ENCODE measurements around the gene VMP1.
"Not testable (repeated sequence)": the region's sequence is repeated elsewhere in the genome, so short reads cannot be mapped to it uniquely, and the experiment has no call there.

VMP1 gene

DNA sequence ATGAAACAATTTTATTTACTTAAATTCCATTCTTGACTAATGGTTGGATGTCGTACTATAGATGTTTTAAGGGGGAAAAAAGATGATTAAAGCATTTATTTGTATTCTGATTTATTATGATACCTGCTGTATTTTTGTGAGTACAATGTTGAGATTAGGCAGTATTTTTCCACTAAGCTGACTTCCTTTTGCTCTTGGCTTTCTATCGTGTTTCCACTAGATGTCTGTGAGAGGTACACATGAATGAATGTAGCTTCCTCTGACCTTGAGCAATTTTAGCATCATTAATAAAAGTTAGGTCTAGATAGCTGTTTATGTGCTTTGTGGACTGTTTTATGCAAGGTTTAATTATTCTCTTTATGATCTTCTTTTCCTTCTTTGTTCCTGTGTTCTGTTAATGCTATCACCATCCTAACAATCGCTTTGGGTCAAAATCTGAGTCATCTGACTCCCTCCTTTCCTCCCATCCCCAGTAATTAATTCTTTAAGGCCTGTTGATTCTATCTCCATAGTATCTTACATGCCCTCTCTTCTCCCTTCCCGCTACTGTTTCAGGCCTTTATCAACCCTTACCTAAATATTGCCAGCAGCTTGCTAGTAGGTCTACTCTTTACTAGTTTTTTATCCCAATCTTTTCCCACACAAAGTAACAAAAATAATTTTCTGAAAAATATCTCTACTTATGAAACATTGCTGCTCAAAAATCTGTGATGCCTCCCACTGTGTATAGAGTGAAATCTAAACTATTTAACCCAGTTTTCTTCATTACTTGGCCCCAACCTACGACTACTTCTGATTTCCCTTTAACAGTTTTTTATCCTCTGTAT lies 76.0 kb downstream of the VMP1 start:
- DNase-seq, result no peak

DNA sequence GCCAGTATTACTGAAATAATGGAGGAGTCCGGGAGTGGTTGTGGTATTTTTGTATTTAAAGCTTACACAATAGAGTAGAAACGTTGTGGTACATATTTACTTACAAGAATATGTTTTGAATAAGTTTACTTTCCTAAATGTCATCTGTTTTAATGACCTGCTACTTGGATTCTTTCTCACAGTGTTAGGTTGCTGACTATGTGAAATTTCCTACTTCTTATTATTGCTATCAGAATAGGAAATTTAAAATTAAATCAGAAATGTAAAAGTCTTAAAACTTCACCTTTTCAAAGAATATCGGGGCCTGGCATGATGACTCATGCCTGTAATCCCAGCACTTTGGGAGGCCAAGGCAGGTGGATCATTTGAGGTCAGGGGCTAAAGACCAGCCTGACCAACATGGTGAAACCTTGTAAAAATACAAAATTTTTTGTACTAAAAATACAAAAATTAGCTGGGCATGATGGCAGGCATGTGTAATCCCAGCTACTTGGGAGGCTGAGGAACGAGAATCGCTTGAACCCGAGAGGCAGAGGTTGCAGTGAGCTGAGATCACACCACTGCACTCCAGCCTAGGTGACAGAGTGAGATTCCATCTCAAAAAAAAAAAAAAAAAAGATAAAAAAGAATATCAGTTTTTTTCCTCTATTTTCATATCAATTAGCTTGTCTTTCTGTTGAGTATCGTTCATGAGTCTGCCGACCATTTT lies 77.8 kb downstream of the VMP1 start:
- DNase-seq, result no peak

DNA sequence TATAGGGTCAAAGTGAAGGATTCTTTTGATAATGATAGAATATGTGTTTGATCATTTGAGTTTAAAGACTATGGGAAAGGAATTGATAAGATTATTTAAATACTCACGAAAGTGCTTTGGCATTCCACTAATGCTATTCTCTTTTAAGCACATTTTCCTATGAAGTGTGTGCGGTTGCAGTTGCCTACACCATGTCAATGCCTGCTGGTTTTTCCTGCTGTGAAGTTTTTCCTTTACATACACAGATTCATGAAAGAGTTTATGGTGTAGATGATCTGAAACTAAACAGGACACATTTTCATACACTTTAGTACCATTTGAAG lies 78.7 kb downstream of the VMP1 start:
- DNase-seq, result no peak

DNA sequence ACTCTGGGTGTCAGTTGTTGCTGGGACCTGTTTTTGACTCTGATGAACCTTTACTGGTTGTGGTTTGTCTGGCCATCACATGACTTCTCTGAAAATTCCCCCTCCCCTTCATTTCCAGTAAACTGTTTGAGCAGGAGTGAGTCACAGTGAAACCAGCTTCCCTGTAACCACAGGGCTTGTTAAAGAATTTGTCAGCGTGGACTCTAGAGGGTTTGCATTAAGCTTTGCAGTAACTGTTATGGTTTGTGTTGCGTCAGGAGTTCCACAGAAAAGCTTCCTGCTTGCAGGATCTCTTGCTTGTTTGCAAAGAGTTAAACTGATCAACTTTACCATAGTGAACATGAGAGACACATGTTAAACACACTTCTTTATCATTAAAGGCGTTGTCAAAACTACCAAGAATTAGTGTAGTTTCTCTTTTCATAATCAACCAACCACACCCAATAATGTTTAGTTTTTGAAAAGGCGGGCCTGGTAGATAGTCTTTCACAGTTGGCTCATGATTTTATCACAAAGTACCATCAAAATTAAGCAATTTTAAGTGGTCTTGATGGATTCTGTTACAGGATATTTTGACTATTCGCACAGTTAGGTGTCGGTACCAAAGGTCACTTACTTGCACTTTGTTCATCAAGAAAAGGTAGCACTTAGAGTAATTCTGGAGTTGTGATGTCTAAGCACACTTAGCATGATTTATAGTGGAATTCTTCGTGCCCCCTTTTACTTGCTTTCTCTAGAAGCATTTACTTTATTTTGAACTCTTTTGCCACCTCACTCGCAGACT lies 79.3 kb downstream of the VMP1 start:
- no peak for DNase-seq

DNA sequence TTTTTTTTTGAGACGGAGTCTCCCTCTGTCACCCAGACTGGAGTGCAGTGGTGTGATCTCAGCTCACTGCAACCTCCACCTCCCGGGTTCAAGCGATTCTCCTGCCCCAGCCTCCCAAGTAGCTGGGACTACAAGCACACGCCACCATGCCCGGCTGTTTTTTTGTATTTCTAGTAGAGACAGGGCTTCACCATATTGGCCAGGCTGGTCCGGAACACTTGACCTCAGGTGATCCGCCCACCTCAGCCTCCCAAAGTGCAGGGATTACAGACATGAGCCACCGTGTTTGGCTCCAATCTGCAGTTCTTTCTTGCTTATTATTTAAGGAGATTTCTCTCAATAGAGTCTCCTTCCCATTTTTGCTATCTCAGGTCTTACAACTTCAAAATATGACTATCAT lies 82.4 kb downstream of the VMP1 start:
- DNase-seq, result not testable (repeated sequence)

DNA sequence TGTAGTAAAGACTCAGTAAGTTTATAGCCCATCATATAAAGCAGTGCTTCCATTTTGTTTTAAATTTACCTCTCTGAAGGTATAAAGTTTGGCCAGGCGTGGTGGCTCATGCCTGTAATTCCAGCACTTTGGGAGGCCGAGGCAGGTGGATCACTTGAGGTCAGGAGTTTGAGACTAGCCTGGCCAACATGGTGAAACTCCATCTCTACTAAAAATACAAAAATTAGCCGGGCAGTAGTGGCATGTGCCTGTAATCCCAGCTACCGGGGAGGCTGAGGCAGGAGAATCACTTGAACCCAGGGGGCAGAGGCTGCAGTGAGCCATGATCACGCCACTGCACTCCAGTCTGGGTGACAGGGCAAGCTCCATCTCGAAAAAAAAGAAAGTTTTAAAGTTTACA lies 83.0 kb downstream of the VMP1 start:
- not testable (repeated sequence) for DNase-seq

DNA sequence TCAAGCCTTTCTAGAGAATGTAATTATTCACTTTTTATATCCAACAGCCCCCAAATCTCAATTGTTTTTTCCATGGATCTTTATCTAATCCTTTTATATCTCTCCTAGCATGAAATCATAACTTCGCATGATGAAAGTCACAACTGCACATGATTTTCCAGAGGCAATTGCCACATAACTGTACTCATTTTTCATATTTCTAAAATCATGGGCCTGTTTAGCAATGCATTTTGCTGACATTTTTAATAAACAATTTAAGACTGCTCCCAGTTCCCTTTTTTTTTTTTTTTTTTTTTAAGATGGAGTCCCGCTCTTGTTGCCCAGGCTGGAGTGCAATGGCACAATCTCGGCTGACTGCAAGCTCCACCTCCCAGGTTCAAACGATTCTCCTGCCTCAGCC lies 83.5 kb downstream of the VMP1 start:
- DNase-seq, result no peak

DNA sequence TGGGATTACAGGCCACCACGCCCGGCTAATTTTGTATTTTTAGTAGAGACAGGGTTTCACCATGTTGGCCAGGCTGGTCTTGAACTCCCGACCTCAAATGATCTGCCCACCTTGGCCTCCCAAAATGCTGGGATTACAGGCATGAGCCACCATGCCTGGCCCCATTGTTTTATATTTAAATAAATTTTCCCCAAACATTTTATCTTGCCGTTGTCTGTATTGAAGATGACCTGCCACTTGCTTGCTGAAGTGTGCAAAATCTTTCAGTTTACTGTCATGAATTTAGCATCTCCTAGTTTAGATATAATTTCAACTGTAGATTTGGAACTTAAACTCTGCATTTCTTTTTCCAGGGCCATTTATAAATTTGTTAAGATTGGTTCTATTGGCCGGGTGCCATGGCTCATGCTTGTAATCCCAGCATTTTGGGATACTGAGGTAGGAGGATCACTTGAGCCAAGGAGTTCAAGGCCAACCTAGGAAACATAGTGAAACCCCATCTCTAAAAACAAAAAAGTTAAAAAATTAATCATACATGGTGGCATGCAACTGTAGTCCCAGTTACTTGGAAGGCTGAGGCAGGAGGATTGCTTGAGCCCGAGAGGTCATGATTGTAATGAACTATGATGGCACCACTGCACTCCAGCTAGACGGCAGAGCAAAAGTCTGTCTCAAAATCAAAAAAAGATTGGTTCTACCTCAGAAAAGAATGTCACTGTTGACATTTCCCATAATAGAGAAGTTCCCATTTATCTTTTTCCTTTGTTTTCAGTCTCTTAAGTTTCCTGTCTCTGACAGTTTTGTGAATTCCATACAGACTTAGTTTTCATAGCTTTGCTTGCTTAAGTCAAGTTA lies 84.4 kb downstream of the VMP1 start:
- DNase-seq, result no peak

DNA sequence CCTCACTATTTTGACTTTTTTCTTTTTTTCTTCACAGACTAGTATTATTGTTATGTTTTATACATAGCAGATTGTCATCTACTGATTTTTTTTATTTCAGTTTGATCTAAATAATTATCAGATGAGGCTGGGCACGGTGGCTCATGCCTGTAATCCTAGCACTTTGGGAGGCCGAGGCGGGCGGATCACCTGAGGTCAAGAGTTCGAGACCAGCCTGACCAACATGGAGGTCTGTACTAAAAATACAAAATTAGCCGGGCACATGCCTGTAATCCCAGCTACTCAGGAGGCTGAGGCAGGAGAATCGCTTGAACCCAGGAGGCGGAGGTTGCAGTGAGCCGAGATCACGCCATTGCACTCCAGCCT lies 85.0 kb downstream of the VMP1 start:
- DNase-seq, result not testable (repeated sequence)

DNA sequence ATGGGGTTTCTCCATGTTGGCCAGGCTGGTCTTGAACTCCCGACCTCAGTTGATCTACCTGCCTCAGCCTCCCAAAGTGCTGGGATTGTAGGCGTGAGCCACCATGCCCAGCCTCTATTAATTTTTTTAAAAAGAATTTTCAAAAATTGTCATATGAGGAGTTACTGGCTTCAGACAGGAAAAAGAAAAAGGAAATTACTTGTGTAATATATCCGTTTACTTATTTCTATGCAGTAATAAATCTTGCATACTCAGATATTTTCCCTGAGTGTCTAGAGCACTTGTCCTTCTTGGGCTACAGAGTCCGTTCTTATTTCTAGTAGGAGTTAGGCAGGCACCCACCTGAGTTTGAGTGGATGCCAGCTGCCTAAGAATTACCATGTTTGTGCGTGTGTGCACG lies 85.8 kb downstream of the VMP1 start:
- no peak for DNase-seq

DNA sequence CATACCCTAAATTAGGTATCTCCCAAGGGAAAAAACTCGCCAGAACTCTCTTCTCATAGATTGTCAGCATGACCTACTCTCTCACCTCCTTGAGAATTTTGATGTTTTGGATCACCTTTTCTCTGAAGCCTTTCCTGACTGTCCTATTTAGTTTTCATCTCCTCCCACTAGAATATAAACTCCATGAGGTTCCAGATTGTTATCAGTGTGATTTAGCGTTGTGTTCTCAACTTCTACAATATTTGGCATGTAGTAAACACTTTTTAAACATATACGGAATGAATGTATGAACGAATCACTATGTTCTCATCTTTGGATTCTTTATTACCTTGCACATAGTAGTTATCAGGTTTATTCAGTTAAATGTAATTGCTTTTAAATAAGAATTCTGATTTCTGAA lies 88.7 kb downstream of the VMP1 start:
- no peak for DNase-seq

DNA sequence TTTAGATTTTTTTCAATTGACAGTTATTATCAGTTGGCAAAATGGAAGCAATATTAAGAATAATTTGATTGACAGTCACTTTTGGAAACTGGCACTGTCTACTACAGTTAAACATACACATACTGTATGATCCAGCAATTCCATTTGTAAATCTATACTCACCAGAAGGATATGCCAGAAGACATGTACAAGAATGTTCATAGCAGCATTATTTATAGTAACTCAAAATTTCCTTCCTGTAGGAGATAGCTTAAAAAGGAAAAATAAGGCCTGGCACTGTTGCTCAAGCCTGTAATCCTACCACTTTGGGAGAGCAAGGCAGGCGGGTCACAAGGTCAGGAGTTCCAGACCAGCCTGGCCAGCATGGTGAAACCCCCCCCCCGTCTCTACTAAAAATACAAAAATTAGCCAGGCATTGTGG lies 89.3 kb downstream of the VMP1 start:
- DNase-seq, result no peak

DNA sequence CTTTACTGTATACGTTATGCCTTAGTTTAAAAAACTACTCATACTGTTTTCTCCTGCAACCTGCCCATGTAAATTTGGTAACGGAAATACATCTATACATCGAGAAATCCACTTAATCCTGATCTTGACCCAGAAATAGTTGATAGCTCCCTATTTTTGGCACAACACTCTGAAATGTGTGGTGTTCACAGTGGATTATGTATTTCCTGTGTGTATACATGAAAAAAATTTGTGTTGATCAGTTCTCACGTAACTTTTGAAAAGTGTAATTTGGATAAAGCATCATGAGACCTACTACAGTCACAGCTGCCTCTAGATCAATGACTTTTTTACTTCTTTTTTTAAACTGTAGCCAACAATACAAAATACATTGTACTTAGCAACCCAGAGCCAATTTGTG lies 90.7 kb downstream of the VMP1 start:
- no peak for DNase-seq

DNA sequence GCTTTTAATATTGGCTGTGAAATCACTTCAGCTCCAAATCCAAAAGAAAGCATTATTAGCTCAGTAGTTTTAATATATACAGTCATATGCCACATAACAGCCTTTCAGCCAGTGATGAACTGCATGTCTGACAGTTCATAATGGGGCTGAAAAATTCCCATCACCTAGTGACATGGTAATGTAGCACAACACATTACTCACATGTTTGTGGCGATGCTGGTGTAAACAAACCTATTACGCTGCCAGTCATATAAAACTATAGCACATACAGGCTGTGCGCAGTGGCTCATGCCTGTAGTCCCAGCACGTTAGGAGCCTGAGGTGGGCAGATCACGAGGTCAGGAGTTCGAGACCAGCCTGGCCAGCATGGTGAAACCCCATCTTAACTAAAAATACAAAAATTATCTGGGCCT lies 93.1 kb downstream of the VMP1 start:
- no peak for DNase-seq

DNA sequence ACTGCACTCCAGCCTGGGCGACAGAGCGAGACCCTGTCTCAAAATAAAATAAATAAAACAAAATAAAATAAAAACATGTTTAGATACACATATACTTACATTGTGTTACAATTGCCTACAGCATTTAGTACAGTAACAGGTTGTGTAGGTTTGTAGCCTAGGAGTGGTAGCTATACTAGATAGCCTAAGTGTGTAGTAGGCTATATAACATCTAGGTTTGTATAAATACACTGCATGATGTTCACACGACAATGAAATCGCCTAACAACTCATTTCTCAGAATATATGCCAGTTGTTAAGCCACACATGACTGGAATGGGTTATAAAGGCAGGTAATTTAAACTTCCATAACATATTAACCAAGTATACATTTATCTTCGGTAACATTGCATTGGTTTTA lies 94.7 kb downstream of the VMP1 start:
- DNase-seq, result no peak

DNA sequence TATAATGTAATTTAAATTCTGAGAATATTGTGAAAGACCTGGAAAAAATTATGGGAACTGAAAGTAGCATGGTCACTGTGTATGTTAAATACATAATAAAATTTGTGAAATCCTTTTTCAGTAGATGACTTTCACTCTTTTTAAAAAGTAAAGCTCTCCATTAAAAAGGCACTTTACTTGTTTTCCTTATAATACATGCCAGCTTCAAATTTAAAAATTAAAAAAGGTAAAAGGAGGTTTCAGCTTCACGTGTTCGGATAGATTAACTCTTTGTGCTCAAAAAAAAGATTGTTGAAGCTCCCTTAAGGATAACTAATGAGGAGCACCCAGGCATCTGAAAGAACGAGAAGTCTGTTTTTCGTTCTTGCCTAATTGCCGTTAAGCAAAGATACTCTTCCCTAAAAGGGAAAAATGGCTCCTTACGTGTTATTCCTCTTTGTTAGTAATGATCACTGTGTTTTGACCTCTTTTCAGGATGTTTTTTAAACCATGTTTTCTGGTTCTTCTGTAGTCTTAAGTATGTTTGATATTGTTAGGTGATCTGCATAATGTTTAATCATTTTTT lies 97.5 kb downstream of the VMP1 start:
- no peak for DNase-seq

DNA sequence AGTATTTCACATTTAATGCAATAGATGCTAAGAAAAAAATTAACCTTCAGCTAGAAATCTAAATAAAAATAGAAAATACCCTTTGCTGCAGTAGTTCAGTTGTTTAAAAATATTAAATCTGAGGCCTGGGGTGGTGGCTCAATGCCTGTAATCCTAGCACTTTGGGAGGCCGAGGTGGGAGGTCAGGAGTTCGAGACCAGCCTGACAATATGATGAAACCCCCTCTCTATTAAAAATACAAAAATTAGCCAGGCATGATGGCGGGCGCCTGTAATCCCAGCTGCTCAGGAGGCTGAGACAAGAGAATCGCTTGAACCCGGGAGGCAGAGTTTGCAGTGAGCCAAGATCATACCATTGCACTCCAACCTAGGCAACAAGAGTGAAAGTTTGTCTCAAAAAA lies 98.9 kb downstream of the VMP1 start:
- DNase-seq, result not testable (repeated sequence)

DNA sequence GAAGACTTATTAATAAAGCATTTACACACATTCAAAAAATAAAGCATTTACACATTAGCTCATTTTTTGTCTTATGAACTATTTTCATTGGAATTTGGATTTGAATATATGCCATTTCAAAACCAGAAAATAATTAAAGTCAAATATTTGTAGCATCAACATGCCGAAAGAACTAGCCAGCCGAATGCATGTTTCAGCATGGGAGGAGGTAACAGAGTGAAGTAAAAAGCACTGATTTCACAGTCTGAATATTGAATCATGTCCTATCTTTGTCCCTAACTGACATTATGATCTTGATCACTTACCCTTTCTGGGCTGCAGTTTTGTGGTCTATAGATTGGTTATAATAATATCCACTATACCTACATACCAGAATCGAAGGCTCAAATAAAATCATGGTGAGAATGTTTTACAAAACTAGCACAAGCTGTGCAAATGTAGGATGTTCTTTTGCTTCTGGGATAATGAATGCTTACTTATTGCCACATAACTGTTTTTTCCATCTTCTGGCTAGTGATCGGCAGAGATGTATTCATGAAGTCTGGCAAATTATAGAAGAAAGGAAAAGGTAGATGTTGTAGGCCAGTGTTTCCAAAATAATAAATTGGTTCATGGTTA lies 100.5 kb downstream of the VMP1 start:
- DNase-seq, result no peak

DNA sequence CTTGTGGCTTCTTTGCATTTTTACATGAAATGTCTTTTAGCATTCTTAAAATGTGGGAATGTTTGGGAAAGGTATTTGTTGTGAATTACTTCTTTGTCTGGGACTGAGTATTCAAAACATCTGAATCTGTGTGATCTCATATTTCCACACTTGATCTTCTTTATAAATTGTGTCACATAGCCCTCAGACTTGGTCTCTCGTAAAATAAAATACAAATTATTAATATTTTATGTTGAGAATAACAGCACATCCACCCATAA lies 103.4 kb downstream of the VMP1 start:
- DNase-seq, result no peak

DNA sequence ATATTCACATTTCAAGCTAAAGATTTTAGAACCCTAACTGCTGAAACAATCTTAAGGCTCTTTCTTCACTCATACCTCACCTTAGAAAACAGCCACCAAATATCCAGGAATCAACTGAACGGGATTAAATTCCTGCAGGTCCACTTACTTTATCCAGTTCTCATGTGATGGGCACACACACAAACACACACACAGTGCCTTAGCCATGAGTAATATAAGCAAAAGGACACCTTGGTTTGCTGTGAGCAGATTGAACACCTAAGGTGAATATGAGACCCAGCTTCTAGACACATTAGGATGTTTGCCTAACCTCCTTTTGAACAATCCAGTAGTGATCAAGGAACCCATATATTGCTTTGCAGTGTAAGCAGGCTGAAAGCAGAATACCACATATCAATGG lies 103.8 kb downstream of the VMP1 start:
- no peak for DNase-seq

DNA sequence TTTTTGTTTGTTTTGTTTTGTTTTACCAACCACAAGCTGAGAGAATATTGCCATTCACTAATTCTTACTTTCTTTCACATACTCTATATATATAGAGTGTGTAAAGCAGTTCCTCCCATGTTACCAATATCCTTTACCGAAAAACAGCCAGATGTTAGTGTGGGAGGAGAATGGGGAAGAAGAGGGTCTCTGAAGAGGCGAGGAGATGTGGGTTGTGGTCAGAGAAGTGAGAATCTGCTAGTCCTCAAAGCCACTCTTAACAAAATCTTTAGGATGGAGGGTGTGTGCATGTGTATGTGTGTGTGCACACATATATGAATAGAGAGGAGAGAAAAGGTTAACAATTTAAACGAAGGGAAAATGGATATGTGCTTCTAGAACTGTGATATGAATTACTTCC lies 104.7 kb downstream of the VMP1 start:
- no peak for DNase-seq

DNA sequence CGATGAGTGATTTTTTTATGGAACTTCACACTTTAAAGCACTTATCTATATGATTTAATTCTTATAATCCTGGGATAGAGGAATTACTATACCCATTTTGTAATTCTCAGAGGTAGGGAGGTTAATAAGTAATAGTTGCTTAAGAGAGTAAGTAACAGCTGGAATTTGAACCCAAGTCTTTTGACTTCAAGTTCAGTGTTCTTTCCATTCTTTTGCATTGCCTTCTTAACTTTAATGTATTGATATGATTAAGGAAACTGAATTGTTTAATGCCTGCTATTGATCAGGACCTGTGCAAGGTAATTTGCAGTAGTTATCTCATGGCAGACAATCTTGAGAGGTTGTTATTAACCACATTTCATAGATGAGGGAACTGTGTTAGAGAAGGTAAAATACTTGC lies 106.8 kb downstream of the VMP1 start:
- no peak for DNase-seq

DNA sequence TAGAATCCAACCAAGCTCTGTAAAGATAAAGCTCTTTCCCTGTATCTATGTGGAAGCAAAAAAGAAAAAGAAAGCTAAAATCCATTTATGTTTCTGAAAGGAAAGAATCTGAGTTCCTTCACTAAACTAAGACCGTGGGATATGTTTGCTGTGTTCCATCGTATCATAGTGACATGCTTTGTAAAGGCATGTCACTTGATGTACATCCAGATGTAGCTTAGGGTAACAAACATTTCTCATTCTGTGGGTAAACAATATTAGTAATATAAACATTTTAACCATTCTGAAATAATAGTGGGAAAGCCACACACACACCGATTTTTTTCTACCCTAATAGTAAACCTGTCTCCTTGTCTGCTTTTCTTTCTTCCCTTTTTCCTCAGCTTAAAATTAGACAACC lies 107.2 kb downstream of the VMP1 start:
- no peak for DNase-seq

All from NCI-H1417 treated with DMSO at 0.1 percent for 48 hours (cell line).